ENCODE results near the gene ATP8B3.
A peak's percentile ranks its signal among the peaks of the same experiment; 100 is the strongest.

The ATP8B3 gene

DNA sequence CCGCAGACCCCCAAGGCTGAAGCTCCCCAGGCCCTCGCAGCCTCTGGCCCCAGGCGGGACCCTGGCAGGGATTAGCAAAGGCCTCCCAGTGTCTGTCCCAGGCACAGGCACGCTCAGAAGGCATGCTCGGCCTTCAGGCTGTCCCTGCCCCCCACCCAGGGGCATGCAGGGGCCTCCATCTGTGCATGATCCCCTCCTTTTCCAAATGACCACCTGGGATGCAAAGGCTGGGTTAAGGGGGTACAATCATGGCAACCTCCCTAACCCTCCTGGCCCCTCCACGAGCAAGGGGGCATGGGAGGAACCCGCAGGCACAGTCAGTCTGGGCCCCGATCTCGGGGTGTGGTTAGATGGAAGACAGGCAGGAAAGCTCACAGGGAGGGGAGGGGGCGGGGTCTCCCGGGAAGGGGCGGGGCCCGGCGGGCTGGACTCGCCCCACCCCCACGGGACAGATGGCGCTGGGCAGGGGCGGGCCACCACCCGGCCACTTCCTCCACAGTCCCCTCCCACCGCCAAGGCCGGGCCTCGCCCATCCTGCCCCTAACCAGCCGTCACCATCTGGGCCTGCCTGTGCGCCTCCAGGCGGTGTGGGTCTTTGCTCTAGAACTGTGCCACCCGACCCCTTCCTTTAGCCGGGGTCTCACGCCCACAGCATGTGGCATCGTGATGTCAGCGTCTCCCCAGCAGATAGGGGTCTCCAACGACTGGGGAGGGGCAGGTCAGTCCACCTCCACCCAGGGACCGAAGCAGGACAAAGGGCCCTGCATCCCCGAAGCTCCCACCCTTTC, 43.2 kb upstream of the ATP8B3 start:
- H3K36me3 ChIP-seq (ENCODE audit: insufficient read depth, low read length): no peaks in the 10 kb centered on the region
- H3K9ac ChIP-seq (ENCODE audit: low read length): no peak overlapping the region
- peak overlapping the region in 1 of 2 donors; percentile 43 for H3K4me3 ChIP-seq (ENCODE audit: low read depth in 1 of 2, low read length in 2 of 2)
- peak overlapping the region; percentile 51 for H3K27ac ChIP-seq (ENCODE audit: low read depth, low read length)
- peaks cover 35% of the 10 kb centered on the region for H3K4me1 ChIP-seq (ENCODE audit: insufficient read depth, low read length)
- peaks cover 2 to 64% of the 10 kb centered on the region in 2 donors for H3K27me3 ChIP-seq (ENCODE audit: control insufficient read depth in 1 of 2, insufficient read depth in 2 of 2, low read length in 2 of 2)
- H3K9me3 ChIP-seq (ENCODE audit: low read length): no peaks in the 10 kb centered on the region

DNA sequence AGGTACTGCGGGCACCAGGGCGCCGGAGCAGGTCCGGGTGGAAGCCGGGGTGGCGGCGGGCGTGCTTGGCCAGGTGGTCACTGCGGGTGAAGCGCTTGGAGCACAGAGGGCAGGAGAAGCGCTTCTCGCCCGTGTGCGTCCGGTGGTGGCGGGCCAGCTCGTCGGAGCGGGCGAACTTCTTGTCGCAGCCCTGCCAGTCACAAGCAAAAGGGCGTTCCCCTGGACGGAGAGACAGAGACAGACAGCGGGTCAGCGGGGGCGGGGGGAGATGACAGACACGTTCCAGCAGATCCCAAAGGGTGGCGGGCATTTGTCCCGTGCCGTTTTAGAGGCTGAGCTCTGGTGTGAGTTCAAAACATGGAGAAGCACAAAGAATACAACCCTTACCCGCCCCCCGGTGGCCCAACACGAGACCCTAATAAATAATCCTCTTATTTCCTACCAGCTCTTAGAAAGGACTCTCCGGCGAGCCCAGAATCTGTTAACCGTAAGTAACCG, 42.5 kb upstream of the ATP8B3 start:
- peaks cover 33% of the 10 kb centered on the region for H3K4me1 ChIP-seq (ENCODE audit: insufficient read depth, low read length)
- no peak overlapping the region for H3K9ac ChIP-seq (ENCODE audit: low read length)
- no peaks in the 10 kb centered on the region for H3K9me3 ChIP-seq (ENCODE audit: low read length)
- H3K27ac ChIP-seq (ENCODE audit: low read depth, low read length): no peak overlapping the region
- H3K4me3 ChIP-seq (ENCODE audit: low read depth in 1 of 2, low read length in 2 of 2): no peak overlapping the region
- peaks cover 0 to 57% of the 10 kb centered on the region in 2 donors for H3K27me3 ChIP-seq (ENCODE audit: control insufficient read depth in 1 of 2, insufficient read depth in 2 of 2, low read length in 2 of 2)
- no peaks in the 10 kb centered on the region for H3K36me3 ChIP-seq (ENCODE audit: insufficient read depth, low read length)

DNA sequence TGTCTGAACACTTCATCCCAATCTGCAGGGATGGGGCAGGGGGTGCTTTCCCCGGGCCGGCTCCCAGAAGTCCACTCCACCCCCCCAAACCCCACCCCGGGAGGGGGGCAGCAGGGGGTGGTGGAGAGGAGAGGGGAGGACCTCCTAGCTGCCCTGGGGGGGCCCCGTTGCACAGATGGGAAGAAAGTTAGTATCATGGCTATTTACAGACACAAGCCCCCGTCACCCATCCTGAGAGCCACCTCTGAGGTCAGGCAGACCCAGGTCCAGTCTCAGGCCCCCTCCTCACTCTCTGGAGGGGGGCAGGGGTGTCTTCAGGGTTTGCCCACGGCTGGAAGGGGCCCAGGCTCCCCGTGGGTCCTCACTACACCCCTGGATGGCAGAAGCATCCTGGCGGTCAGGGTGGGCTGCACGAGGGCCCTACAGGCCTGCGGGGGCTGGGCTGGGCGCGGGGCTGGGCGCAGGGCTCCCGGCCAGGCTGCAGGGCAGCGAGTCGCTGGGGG, 42.0 kb upstream of the ATP8B3 start:
- peaks cover 0 to 55% of the 10 kb centered on the region in 2 donors for H3K27me3 ChIP-seq (ENCODE audit: control insufficient read depth in 1 of 2, insufficient read depth in 2 of 2, low read length in 2 of 2)
- no peak overlapping the region for H3K4me3 ChIP-seq (ENCODE audit: low read depth in 1 of 2, low read length in 2 of 2)
- no peaks in the 10 kb centered on the region for H3K36me3 ChIP-seq (ENCODE audit: insufficient read depth, low read length)
- H3K4me1 ChIP-seq (ENCODE audit: insufficient read depth, low read length): peaks cover 33% of the 10 kb centered on the region
- H3K9ac ChIP-seq (ENCODE audit: low read length): no peak overlapping the region
- no peaks in the 10 kb centered on the region for H3K9me3 ChIP-seq (ENCODE audit: low read length)
- no peak overlapping the region for H3K27ac ChIP-seq (ENCODE audit: low read depth, low read length)

DNA sequence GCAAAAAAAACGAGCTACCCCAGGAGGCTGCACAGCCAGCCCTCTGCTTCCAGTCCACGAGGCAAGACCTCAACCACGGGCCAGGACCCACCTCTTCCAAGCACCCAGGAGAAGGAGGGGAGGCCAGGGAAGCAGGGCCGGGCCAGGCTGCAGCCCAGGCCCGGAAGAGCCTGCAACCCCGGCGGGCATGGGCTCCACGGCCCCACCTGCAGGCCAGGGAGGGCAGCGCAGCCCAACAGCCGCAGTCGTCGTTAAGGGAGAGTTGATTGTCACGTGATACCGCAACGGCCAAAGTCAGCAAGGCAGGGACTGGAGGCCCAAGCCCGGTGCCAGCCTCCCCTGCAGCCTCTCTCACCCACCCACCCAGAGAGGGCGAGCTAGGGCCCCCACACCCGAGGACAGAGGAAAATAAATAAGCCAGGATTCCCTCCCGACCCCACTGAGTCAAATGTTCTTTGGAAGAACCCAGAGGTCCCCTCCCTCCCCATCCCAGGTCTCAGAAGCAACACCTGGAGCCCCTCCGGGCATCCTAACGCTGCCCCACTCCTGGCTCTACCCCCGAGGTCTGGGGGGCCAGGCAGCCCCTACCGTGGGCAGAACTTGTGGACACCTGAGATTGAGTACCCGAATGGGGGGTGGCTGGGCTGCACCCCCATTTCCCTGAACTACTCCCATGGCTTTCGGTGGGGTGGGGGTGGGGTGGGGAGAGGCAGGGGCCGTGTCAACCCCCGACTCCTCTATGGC, 41.4 kb upstream of the ATP8B3 start:
- Histone ChIP-seq H3K27ac (ENCODE audit: low read depth, low read length) (no peak overlapping the region), H3K27me3 (ENCODE audit: control insufficient read depth in 1 of 2, insufficient read depth in 2 of 2, low read length in 2 of 2) (peaks cover 0 to 50% of the 10 kb centered on the region in 2 donors), H3K4me3 (ENCODE audit: low read depth in 1 of 2, low read length in 2 of 2) (no peak overlapping the region), H3K36me3 (ENCODE audit: insufficient read depth, low read length) (no peaks in the 10 kb centered on the region), H3K4me1 (ENCODE audit: insufficient read depth, low read length) (peaks cover 33% of the 10 kb centered on the region), H3K9ac (ENCODE audit: low read length) (no peak overlapping the region), H3K9me3 (ENCODE audit: low read length) (no peaks in the 10 kb centered on the region)

DNA sequence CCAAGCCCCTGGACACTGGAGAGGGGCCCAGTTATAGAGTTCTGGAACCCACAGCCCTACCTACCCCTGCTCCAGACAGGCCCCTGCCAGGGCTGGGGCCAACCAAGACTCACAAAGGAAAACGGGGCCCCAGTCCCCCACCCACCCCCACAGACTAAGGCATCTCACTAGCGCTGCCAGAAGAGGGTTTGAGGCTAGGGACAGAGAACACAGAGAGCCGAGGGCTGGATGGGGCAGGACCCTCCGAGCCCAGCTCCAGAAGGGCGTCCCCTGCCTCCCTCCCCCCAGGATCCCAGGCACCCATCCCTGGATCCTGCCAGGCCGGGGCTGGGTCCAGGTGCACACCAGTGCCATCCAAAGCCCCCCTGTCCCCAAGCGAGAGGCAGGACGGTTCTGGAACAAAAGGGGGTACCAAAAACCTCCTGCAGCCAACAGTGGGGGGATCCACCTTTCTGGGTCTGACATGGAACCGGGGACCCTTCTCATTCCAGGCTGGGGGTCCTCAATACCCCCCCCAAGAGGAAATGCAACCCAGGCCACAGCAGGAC, 40.6 kb upstream of the ATP8B3 start:
- no peak overlapping the region for H3K9ac ChIP-seq (ENCODE audit: low read length)

DNA sequence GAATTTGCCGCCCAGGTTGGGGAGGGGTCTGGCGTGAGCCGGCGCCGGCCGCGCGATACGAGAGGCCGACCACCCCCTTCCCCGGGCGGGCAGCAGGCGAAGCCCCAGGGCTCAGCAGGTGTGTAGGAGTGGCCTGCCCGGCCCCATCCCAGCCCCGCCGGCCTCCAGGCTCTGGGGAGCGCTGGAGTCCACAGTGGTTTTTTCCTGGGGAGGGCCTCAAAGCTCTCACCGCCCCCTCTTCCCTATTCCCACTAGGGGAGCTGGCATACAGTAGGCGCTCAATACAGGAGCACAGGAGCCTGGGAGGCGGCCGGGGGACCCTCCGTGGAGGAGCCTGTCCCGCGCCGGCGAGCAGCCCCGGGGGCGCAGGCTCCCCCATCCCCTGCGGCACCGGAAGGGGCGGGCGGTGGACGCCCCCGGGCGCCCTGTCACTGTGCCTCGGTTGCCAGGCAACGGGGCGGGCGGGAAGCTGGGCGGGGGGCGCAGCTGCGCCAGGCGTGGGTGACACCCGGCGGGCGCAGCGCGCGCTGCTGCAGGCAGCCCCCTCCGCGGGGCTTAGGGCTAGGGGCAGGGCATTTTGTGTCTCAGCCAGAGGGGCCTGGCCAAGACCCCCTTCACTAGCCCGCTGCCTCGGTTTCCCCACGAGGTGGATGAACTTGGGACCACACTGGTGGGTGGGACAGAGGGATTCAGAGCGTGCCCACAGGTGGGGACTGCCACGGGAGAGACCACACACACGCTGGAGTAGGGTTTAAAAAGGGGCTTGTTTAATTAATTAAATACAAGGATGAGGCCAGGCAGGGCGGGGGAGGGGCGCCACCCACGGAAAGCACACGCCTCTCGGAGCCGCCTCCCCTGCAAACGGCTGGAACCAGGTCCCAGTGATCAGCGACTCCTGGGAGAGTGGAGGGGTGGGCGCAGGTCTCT, 39.8 kb upstream of the ATP8B3 start:
- Histone ChIP-seq H3K27me3 (ENCODE audit: control insufficient read depth in 1 of 2, insufficient read depth in 2 of 2, low read length in 2 of 2) (peaks cover 0 to 35% of the 10 kb centered on the region in 2 donors), H3K27ac (ENCODE audit: low read depth, low read length) (no peak overlapping the region), H3K4me1 (ENCODE audit: insufficient read depth, low read length) (peaks cover 29% of the 10 kb centered on the region), H3K9me3 (ENCODE audit: low read length) (no peaks in the 10 kb centered on the region), H3K9ac (ENCODE audit: low read length) (no peak overlapping the region), H3K4me3 (ENCODE audit: low read depth in 1 of 2, low read length in 2 of 2) (no peak overlapping the region), H3K36me3 (ENCODE audit: insufficient read depth, low read length) (no peaks in the 10 kb centered on the region)

More for the DNA sequence above, 40.6 kb upstream of the ATP8B3 start:
- H3K27ac ChIP-seq (ENCODE audit: low read depth, low read length): no peak overlapping the region
- H3K4me3 ChIP-seq (ENCODE audit: low read depth in 1 of 2, low read length in 2 of 2): no peak overlapping the region
- no peaks in the 10 kb centered on the region for H3K9me3 ChIP-seq (ENCODE audit: low read length)
- no peaks in the 10 kb centered on the region for H3K36me3 ChIP-seq (ENCODE audit: insufficient read depth, low read length)
- H3K4me1 ChIP-seq (ENCODE audit: insufficient read depth, low read length): peaks cover 27% of the 10 kb centered on the region
- peaks cover 0 to 42% of the 10 kb centered on the region in 2 donors for H3K27me3 ChIP-seq (ENCODE audit: control insufficient read depth in 1 of 2, insufficient read depth in 2 of 2, low read length in 2 of 2)

DNA sequence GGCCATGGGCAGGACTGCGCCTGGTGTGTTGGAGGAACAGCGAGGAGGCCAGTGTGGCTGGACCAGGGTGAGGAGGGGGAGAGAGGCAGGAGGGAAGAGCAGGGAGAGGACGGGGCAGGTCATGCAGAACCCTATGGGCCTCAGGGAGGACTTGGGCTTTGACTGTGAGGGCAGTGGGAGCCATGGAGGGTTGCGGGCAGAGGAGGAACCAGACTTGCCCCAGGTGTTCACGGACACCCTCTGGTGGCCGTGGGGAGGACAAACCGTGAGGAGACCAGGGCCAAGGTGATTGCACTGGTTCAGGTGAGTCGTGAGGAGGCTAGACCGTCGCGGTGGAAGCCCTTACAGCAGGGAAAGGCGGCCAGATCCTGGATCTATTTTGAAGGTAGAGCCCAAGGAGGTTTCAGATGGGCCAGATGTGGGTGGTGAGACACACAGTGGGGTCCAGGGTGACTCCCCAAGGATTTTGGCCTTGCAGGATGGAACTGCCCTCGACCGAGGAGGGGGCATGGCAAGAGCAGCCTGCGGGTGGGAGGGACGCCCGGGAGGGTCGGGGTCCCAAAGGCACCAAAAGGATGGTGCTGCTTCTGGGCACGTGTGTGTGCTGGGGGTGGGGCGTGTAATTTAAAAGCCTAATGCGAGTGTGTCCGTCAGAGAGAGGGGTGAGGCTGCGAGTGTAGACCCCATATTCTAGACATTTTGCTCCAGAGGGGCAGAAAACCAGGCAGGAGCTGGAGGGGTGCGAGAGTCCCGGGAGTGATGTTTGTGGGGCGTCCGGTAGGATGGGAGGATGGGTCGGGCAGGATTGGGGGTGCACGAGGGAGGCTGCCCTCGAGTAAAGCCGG, 39.0 kb upstream of the ATP8B3 start:
- no peak overlapping the region for H3K4me3 ChIP-seq (ENCODE audit: low read depth in 1 of 2, low read length in 2 of 2)
- peaks cover 32% of the 10 kb centered on the region for H3K4me1 ChIP-seq (ENCODE audit: insufficient read depth, low read length)
- no peak overlapping the region for H3K9ac ChIP-seq (ENCODE audit: low read length)

DNA sequence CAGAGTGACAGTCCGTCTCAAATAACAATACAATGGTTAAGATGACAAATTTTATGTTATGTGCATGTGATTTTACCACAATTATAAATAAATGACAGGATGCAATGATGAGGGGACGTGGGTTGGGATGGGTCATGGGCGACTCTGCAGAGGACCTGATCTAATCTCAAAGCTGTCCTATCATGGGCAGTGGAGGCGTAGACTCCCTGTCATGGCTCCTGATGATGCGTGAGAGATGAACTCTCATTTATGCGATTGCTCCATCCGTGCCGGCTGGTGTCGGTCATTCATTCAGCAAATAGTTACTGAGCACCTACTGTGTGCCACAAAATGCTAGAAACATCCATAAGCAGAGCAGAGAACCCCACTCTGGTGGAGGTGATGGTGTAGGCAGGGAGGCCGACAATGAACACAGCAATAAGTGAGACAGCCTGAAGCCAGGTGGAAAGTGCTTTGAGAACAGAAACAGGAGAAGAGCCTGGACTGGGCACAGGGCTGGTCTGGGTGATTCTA, 37.9 kb upstream of the ATP8B3 start:
- Histone ChIP-seq H3K27me3 (ENCODE audit: control insufficient read depth in 1 of 2, insufficient read depth in 2 of 2, low read length in 2 of 2) (peaks cover 0 to 28% of the 10 kb centered on the region in 2 donors), H3K9ac (ENCODE audit: low read length) (no peak overlapping the region), H3K4me1 (ENCODE audit: insufficient read depth, low read length) (peaks cover 35% of the 10 kb centered on the region), H3K4me3 (ENCODE audit: low read depth in 1 of 2, low read length in 2 of 2) (no peak overlapping the region), H3K36me3 (ENCODE audit: insufficient read depth, low read length) (no peaks in the 10 kb centered on the region), H3K27ac (ENCODE audit: low read depth, low read length) (no peak overlapping the region), H3K9me3 (ENCODE audit: low read length) (no peaks in the 10 kb centered on the region)

More for the DNA sequence above, 39.0 kb upstream of the ATP8B3 start:
- no peaks in the 10 kb centered on the region for H3K9me3 ChIP-seq (ENCODE audit: low read length)
- H3K36me3 ChIP-seq (ENCODE audit: insufficient read depth, low read length): no peaks in the 10 kb centered on the region
- no peak overlapping the region for H3K27ac ChIP-seq (ENCODE audit: low read depth, low read length)
- peaks cover 0 to 34% of the 10 kb centered on the region in 2 donors for H3K27me3 ChIP-seq (ENCODE audit: control insufficient read depth in 1 of 2, insufficient read depth in 2 of 2, low read length in 2 of 2)

DNA sequence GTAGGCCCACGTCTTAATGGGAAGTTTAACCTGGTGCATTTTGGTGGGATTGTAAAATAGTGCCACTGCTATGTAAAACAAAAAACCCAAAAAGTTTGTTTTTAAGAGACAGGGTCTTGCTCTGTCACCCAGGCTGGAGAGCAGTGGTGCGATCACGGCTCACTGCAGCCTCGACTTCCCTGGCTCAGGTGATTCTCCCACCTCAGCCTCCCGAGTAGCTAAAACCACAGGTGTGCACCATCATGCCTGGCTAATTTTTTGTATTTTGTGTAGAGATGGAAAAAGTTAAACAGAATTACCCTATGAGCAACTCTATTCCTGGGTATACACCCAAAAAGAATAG, 37.0 kb upstream of the ATP8B3 start:
- Histone ChIP-seq H3K27me3 (ENCODE audit: control insufficient read depth in 1 of 2, insufficient read depth in 2 of 2, low read length in 2 of 2) (peaks cover 0 to 24% of the 10 kb centered on the region in 2 donors), H3K9me3 (ENCODE audit: low read length) (no peaks in the 10 kb centered on the region), H3K9ac (ENCODE audit: low read length) (no peak overlapping the region), H3K4me1 (ENCODE audit: insufficient read depth, low read length) (peaks cover 35% of the 10 kb centered on the region), H3K4me3 (ENCODE audit: low read depth in 1 of 2, low read length in 2 of 2) (no peak overlapping the region), H3K27ac (ENCODE audit: low read depth, low read length) (no peak overlapping the region), H3K36me3 (ENCODE audit: insufficient read depth, low read length) (no peaks in the 10 kb centered on the region)
